IMR-90 (cell line): ENCODE measurements around the gene HSD11B1L.

Source experiments
- CHD1 ChIP-seq: IDR thresholded peaks from 2 replicates; pipeline ENCODE4 v1.6.1; 2012; ENCODE audit warnings: low read depth, low read length, improper control_type of control experiment
- CTCF ChIP-seq: conservative IDR thresholded peaks from 2 replicates; pipeline ENCODE4 v1.5.1; 2012; ENCODE audit warnings: mild to moderate bottlenecking, low read depth, low read length, improper control_type of control experiment
- ELK1 ChIP-seq: fragments of 150-350 bp; IDR thresholded peaks from 2 replicates; pipeline ENCODE4 v1.6.1; 2016; ENCODE audit warnings: low read depth, mild to moderate bottlenecking, low read length, moderate library complexity, borderline replicate concordance
- FOS ChIP-seq: fragments of 150-350 bp; IDR thresholded peaks from 2 replicates; pipeline ENCODE4 v1.6.1; 2016; ENCODE audit warnings: low read depth, low read length
- MAFK ChIP-seq: IDR thresholded peaks from 2 replicates; pipeline ENCODE4 v1.6.1; 2012; ENCODE audit warnings: low read depth, low read length, improper control_type of control experiment
- POLR2A ChIP-seq: IDR thresholded peaks from 2 replicates; pipeline ENCODE4 v1.6.1; 2012; ENCODE audit warnings: mild to moderate bottlenecking, low read depth, low read length
- RAD21 ChIP-seq: IDR thresholded peaks from 2 replicates; pipeline ENCODE4 v1.6.1; 2012; ENCODE audit warnings: low read length, improper control_type of control experiment
- RCOR1 ChIP-seq: IDR thresholded peaks from 2 replicates; pipeline ENCODE4 v1.6.1; 2012; ENCODE audit warnings: mild to moderate bottlenecking, low read length, improper control_type of control experiment; ENCODE audit not compliant: insufficient replicate concordance
- RFX5 ChIP-seq: IDR thresholded peaks from 2 replicates; pipeline ENCODE4 v1.8.0; 2012; ENCODE audit warnings: low read depth, mild to moderate bottlenecking, low read length, moderate library complexity
- SMC3 ChIP-seq: fragments of 150-350 bp; IDR thresholded peaks from 2 replicates; pipeline ENCODE4 v1.6.1; 2016; ENCODE audit warnings: low read depth, mild to moderate bottlenecking, antibody characterized with exemption, low read length, moderate library complexity
- USF2 ChIP-seq: fragments of 150-350 bp; IDR thresholded peaks from 2 replicates; pipeline ENCODE4 v1.6.1; 2017; ENCODE audit warnings: mild to moderate bottlenecking, antibody characterized with exemption, low read length, low read depth

GRCh38 chr19:5684694-5685430 lies 4.0 kb downstream of the HSD11B1L start:
- TF ChIP-seq CHD1: no peak
- TF ChIP-seq CTCF: no peak
- TF ChIP-seq SMC3: no peak
- TF ChIP-seq POLR2A: no peak
- no peak for TF ChIP-seq RCOR1
- TF ChIP-seq USF2: no peak
- TF ChIP-seq RAD21: no peak
- no peak for TF ChIP-seq MAFK
- no peak for TF ChIP-seq FOS
- no peak for TF ChIP-seq ELK1
- TF ChIP-seq RFX5: no peak
